H9 (cell line): ENCODE data around the gene RBFOX1. TPM values are rescaled to one million over a fixed set of nuclear protein-coding genes. Genes with fewer than 3 reads are reported as not detected.

Experiments
- DNase-seq: peaks from one replicate; pipeline ENCODE4 v3.0.0-alpha.2; 2017
- H2AFZ ChIP-seq: one replicate; pipeline ENCODE4 v1.6.1; 2013; ENCODE audit warnings: mild to moderate bottlenecking, low read length, control low read depth, moderate library complexity
- H2AK5ac ChIP-seq: 2 replicates; pipeline ENCODE4 v1.6.1; 2013; ENCODE audit warnings: low read length, control low read depth, mixed read lengths; ENCODE audit not compliant: insufficient read length
- H2BK120ac ChIP-seq: one replicate; pipeline ENCODE4 v1.6.1; 2013; ENCODE audit warnings: low read depth, mild to moderate bottlenecking, low read length, control low read depth, inconsistent platforms; ENCODE audit not compliant: poor library complexity, severe bottlenecking
- H2BK12ac ChIP-seq: 2 replicates; pipeline ENCODE4 v1.6.1; 2013; ENCODE audit warnings: low read length, control low read depth, mixed read lengths, low read depth; ENCODE audit not compliant: insufficient read length
- H2BK15ac ChIP-seq: 2 replicates; pipeline ENCODE4 v1.6.1; 2013; ENCODE audit warnings: low read depth, low read length, control low read depth
- H2BK20ac ChIP-seq: one replicate; pipeline ENCODE4 v1.6.1; 2013; ENCODE audit warnings: low read depth, mild to moderate bottlenecking, low read length, control low read depth, inconsistent platforms; ENCODE audit not compliant: poor library complexity, severe bottlenecking
- H2BK5ac ChIP-seq: 2 replicates; pipeline ENCODE4 v1.6.1; 2013; ENCODE audit warnings: low read length, control low read depth, mixed read lengths; ENCODE audit not compliant: insufficient read length
- H3K14ac ChIP-seq: 2 replicates; pipeline ENCODE4 v1.6.1; 2013; ENCODE audit warnings: low read length, control low read depth; ENCODE audit not compliant: insufficient read depth
- H3K18ac ChIP-seq: 2 replicates; pipeline ENCODE4 v1.6.1; 2013; ENCODE audit warnings: low read depth, mild to moderate bottlenecking, mixed read lengths, low read length, control low read depth; ENCODE audit not compliant: insufficient read length
- H3K23ac ChIP-seq: 2 replicates; pipeline ENCODE4 v1.6.1; 2013; ENCODE audit warnings: low read length, control low read depth, mixed read lengths, low read depth; ENCODE audit not compliant: insufficient read length
- H3K23me2 ChIP-seq: 2 replicates; pipeline ENCODE4 v1.6.1; 2013; ENCODE audit warnings: low read depth, mild to moderate bottlenecking, mixed read lengths, low read length, control low read depth; ENCODE audit not compliant: insufficient read length, poor library complexity, severe bottlenecking
- H3K27ac ChIP-seq: 2 replicates; pipeline ENCODE4 v1.5.1; 2013; ENCODE audit warnings: low read length, control low read depth, mixed read lengths, low read depth; ENCODE audit not compliant: insufficient read length
- H3K27me3 ChIP-seq: 2 replicates; pipeline ENCODE4 v1.6.1; 2013; ENCODE audit warnings: low read length, control low read depth, inconsistent platforms; ENCODE audit not compliant: insufficient read depth
- H3K4ac ChIP-seq: 2 replicates; pipeline ENCODE4 v1.6.1; 2013; ENCODE audit warnings: low read depth, mild to moderate bottlenecking, control low read depth, inconsistent platforms, low read length, moderate library complexity
- H3K4me1 ChIP-seq: 2 replicates; pipeline ENCODE4 v1.6.1; 2013; ENCODE audit warnings: low read length, control low read depth, inconsistent platforms; ENCODE audit not compliant: insufficient read depth
- H3K4me2 ChIP-seq: 2 replicates; pipeline ENCODE4 v1.6.1; 2013; ENCODE audit warnings: low read length, control low read depth, mixed read lengths; ENCODE audit not compliant: insufficient read length, insufficient read depth
- H3K56ac ChIP-seq: 2 replicates; pipeline ENCODE4 v1.6.1; 2013; ENCODE audit warnings: low read depth, mild to moderate bottlenecking, mixed read lengths, low read length, control low read depth; ENCODE audit not compliant: insufficient read length
- H3K79me1 ChIP-seq: 2 replicates; pipeline ENCODE4 v1.6.1; 2013; ENCODE audit warnings: low read depth, mild to moderate bottlenecking, moderate library complexity, low read length, control low read depth, inconsistent platforms; ENCODE audit not compliant: insufficient read depth, poor library complexity, severe bottlenecking
- H3K79me2 ChIP-seq: 2 replicates; pipeline ENCODE4 v1.6.1; 2013; ENCODE audit warnings: low read length, control low read depth, inconsistent platforms; ENCODE audit not compliant: insufficient read depth
- H3K9ac ChIP-seq: 2 replicates; pipeline ENCODE4 v1.6.1; 2013; ENCODE audit warnings: low read length, control low read depth, mixed read lengths; ENCODE audit not compliant: insufficient read length; ENCODE audit errors: extremely low read depth
- H3K9me3 ChIP-seq: one replicate; pipeline ENCODE4 v1.6.1; 2013; ENCODE audit warnings: low read depth, low read length, inconsistent platforms; ENCODE audit not compliant: control insufficient read depth
- H3T11ph ChIP-seq: one replicate; pipeline ENCODE4 v1.6.1; 2013; ENCODE audit warnings: mild to moderate bottlenecking, low read length, control low read depth, inconsistent platforms
- H4K20me1 ChIP-seq: one replicate; pipeline ENCODE4 v1.6.1; 2013; ENCODE audit not compliant: control insufficient read depth, insufficient read length, insufficient read depth
- H4K5ac ChIP-seq: 2 replicates; pipeline ENCODE4 v1.6.1; 2013; ENCODE audit warnings: low read depth, mild to moderate bottlenecking, mixed read lengths, low read length, control low read depth; ENCODE audit not compliant: insufficient read length
- H4K8ac ChIP-seq: replicated peaks from 2 replicates; pipeline ENCODE4 v1.6.1; 2013; ENCODE audit warnings: low read length, control low read depth, mixed read lengths, low read depth; ENCODE audit not compliant: insufficient read length
- H4K91ac ChIP-seq: 2 replicates; pipeline ENCODE4 v1.6.1; 2013; ENCODE audit warnings: low read depth, mild to moderate bottlenecking, moderate library complexity, mixed read lengths, low read length, control low read depth; ENCODE audit not compliant: insufficient read length
- H3K27ac Mint-ChIP-seq, 3 experiments: 2 replicates in 2 of 3; 3 replicates in 1 of 3; pipeline ENCODE4 v1.8.0; 2020 to 2021; ENCODE audit warnings: mixed read lengths in 3 of 3, mild to moderate bottlenecking in 1 of 3, moderate library complexity in 1 of 3
- H3K27me3 Mint-ChIP-seq: 2 replicates; pipeline ENCODE4 v1.8.0; 2021; ENCODE audit warnings: low read depth, mild to moderate bottlenecking, moderate library complexity, mixed read lengths
- H3K36me3 Mint-ChIP-seq, 3 experiments: 2 replicates in 2 of 3; 3 replicates in 1 of 3; pipeline ENCODE4 v1.8.0; 2020 to 2021; ENCODE audit warnings: low read depth in 3 of 3, mixed read lengths in 3 of 3; ENCODE audit not compliant: insufficient read depth in 1 of 3
- H3K4me1 Mint-ChIP-seq, 2 experiments: 2 replicates each; pipeline ENCODE4 v1.8.0; 2020; ENCODE audit warnings: mixed read lengths in 2 of 2
- H3K4me3 Mint-ChIP-seq, 2 experiments: 2 replicates in 1 of 2; 3 replicates in 1 of 2; pipeline ENCODE4 v1.8.0; 2020 to 2021; ENCODE audit warnings: mild to moderate bottlenecking in 2 of 2, mixed read lengths in 2 of 2, moderate library complexity in 1 of 2
- H3K9me3 Mint-ChIP-seq, 2 experiments: 2 replicates in 1 of 2; 3 replicates in 1 of 2; pipeline ENCODE4 v1.8.0; 2020; ENCODE audit warnings: mild to moderate bottlenecking in 2 of 2, mixed read lengths in 2 of 2, moderate library complexity in 1 of 2
- WGBS: extraction: QIAGEN DNeasy Blood & Tissue Kit; methylation state at CpG from one replicate; pipeline ENCODE4 v1.1.7; 2013; ENCODE audit warnings: missing lambda C conversion rate, low lambda C conversion rate, mixed read lengths; ENCODE audit not compliant: insufficient read length; ENCODE audit errors: extremely low coverage; 5-methylcytosine and 5-hydroxymethylcytosine counted together
- total RNA-seq: library from RNA; stranded (reverse); gene quantifications from 2 replicates; pipeline ENCODE4 v1.2.1, GENCODE V29; 2021
- TF ChIP-seq, protein P1 (sequence below): fragments of 200-600 bp; sonication (generic); conservative IDR thresholded peaks from 3 replicates; pipeline ENCODE4 v1.8.0; 2021; ENCODE audit warnings: antibody characterized with exemption, mild to moderate bottlenecking

Gene RBFOX1
- total RNA-seq, 1 experiment from 2014 or later, result 2.0 TPM

DNA sequence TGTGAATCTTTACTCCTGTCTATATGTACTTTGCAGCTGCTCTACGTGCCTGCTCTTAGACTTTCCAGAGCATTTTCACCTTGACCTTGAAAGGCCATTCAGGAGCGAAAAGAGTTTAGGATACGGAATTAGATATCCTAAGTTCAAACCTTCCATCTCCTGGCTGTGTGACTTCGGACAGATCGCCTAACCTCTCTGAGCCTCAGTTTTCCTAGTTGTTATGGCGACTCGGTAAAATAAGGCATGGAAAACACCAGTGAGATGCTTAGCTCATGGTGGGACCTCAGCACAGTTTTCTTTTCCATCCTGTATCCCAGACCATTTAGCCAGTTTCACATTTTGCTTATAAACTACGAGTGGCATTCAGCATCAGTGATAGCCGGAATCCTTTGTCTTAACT is 233.7 kb downstream of the RBFOX1 start:
- Histone ChIP-seq H2BK15ac (no peak overlapping the region), H3K18ac (no peak overlapping the region), H3K56ac (no peak overlapping the region), H3K9ac (no peak overlapping the region), H4K91ac (no peak overlapping the region), H3K79me2 (no peaks in the 10 kb centered on the region), H2BK12ac (no peak overlapping the region), H2BK120ac (no peak overlapping the region), H4K5ac (no peak overlapping the region), H2AK5ac (no peak overlapping the region), H3K4me1 (no peaks in the 10 kb centered on the region), H2AFZ (no peak overlapping the region), H3K9me3 (no peaks in the 10 kb centered on the region), H3T11ph (no peak overlapping the region), H3K14ac (no peak overlapping the region), H4K20me1 (no peaks in the 10 kb centered on the region), H4K8ac (no peak overlapping the region), H3K27ac (no peak overlapping the region), H3K4ac (no peak overlapping the region), H3K79me1 (no peaks in the 10 kb centered on the region), H3K23ac (no peak overlapping the region), H2BK5ac (no peak overlapping the region), H2BK20ac (no peak overlapping the region), H3K27me3 (no peaks in the 10 kb centered on the region), H3K4me2 (no peak overlapping the region), H3K23me2 (no peaks in the 10 kb centered on the region)
- DNase-seq, result no peak
- WGBS, result no CpG with 5 or more reads among the region's 9 CpGs
- Mint-ChIP-seq H3K9me3 (no peaks in the 10 kb centered on the region), H3K36me3 (no peaks in the 10 kb centered on the region), H3K27me3 (no peaks in the 10 kb centered on the region), H3K4me3 (no peak overlapping the region), H3K27ac (no peak overlapping the region), H3K4me1 (peaks cover 5 to 9% of the 10 kb centered on the region in 2 experiments; a peak in 2 of 4 replicates)
- TF ChIP-seq, protein P1, sequence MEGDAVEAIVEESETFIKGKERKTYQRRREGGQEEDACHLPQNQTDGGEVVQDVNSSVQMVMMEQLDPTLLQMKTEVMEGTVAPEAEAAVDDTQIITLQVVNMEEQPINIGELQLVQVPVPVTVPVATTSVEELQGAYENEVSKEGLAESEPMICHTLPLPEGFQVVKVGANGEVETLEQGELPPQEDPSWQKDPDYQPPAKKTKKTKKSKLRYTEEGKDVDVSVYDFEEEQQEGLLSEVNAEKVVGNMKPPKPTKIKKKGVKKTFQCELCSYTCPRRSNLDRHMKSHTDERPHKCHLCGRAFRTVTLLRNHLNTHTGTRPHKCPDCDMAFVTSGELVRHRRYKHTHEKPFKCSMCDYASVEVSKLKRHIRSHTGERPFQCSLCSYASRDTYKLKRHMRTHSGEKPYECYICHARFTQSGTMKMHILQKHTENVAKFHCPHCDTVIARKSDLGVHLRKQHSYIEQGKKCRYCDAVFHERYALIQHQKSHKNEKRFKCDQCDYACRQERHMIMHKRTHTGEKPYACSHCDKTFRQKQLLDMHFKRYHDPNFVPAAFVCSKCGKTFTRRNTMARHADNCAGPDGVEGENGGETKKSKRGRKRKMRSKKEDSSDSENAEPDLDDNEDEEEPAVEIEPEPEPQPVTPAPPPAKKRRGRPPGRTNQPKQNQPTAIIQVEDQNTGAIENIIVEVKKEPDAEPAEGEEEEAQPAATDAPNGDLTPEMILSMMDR, result no peak
